Measurements from ENCODE around the gene AGPAT3. TPM values are rescaled to one million over a fixed set of nuclear protein-coding genes. Genes with fewer than 3 reads are reported as not detected.
A peak's percentile ranks its signal among the peaks of the same experiment; 100 is the strongest.
"Not testable (repeated sequence)": the region's sequence is repeated elsewhere in the genome, so short reads cannot be mapped to it uniquely, and the experiment has no call there.

Gene AGPAT3
- 33.9 TPM for total RNA-seq (ENCODE audit: insufficient read depth, low replicate concordance)

GRCh38 chr21:43864962-43865539 is at the start of gene AGPAT3:
AGPAT3 (plus strand) TSS chr21:43865223; CDS start chr21:43959682, 94,459 bp downstream.
- no peak for DNase-seq (ENCODE audit: low spot score)

- no peak for DNase-seq (ENCODE audit: low spot score)
Measured at GRCh38 chr21:43815991-43816390, 49.0 kb upstream of the AGPAT3 start.

- no peak for DNase-seq (ENCODE audit: low spot score)
Measured at GRCh38 chr21:43816611-43817071, 48.4 kb upstream of the AGPAT3 start.

- DNase-seq (ENCODE audit: low spot score), result no peak
Measured at GRCh38 chr21:43817157-43818086, 47.6 kb upstream of the AGPAT3 start.

GRCh38 chr21:43818685-43819084 is 46.3 kb upstream of the AGPAT3 start:
- DNase-seq (ENCODE audit: low spot score), result no peak

- DNase-seq (ENCODE audit: low spot score), result no peak
Measured at GRCh38 chr21:43819511-43820405, 45.3 kb upstream of the AGPAT3 start.

- DNase-seq (ENCODE audit: low spot score), result no peak
Measured at GRCh38 chr21:43820466-43820865, 44.6 kb upstream of the AGPAT3 start.

- DNase-seq (ENCODE audit: low spot score), result not testable (repeated sequence)
Measured at GRCh38 chr21:43822166-43822565, 42.9 kb upstream of the AGPAT3 start.

GRCh38 chr21:43822741-43823140 is 42.3 kb upstream of the AGPAT3 start:
- DNase-seq (ENCODE audit: low spot score), result not testable (repeated sequence)

- DNase-seq (ENCODE audit: low spot score), result peak; percentile 41
Measured at GRCh38 chr21:43824333-43825241, 40.4 kb upstream of the AGPAT3 start.

- no peak for DNase-seq (ENCODE audit: low spot score)
Measured at GRCh38 chr21:43825242-43825935, 39.6 kb upstream of the AGPAT3 start.

- no peak for DNase-seq (ENCODE audit: low spot score)
Measured at GRCh38 chr21:43825936-43826622, 38.9 kb upstream of the AGPAT3 start.

- no peak for DNase-seq (ENCODE audit: low spot score)
Measured at GRCh38 chr21:43826623-43826974, 38.4 kb upstream of the AGPAT3 start.

GRCh38 chr21:43827015-43827611 is 37.9 kb upstream of the AGPAT3 start:
- peak; percentile 27 for DNase-seq (ENCODE audit: low spot score)

GRCh38 chr21:43829161-43829560 is 35.9 kb upstream of the AGPAT3 start:
- DNase-seq (ENCODE audit: low spot score), result no peak

- DNase-seq (ENCODE audit: low spot score), result no peak
Measured at GRCh38 chr21:43829575-43830119, 35.4 kb upstream of the AGPAT3 start.

- DNase-seq (ENCODE audit: low spot score), result no peak
Measured at GRCh38 chr21:43832158-43832550, 32.9 kb upstream of the AGPAT3 start.

- no peak for DNase-seq (ENCODE audit: low spot score)
Measured at GRCh38 chr21:43832648-43833047, 32.4 kb upstream of the AGPAT3 start.
